Small intestine (tissue), 7 donors: ENCODE data around the gene TRMT11. TPM values are rescaled to one million over a fixed set of nuclear protein-coding genes. Genes with fewer than 3 reads are reported as not detected.
"Not testable (repeated sequence)": the region's sequence is repeated elsewhere in the genome, so short reads cannot be mapped to it uniquely, and the experiment has no call there.

ENCODE experiments used
- DNase-seq, 2 donors: peaks; one replicate each; pipeline versions ENCODE4 v3.0.0 to v3.0.0-alpha.2; 2013
- FAIRE-seq: peaks from 2 replicates; lab custom pipeline; 2012; peaks lifted over from hg19 to GRCh38; lab: Jason Lieb, UNC
- H3K27ac ChIP-seq, 3 donors: one replicate each; pipeline ENCODE4 v1.5.1; 2013; ENCODE audit warnings: low read length in 2 of 3, mild to moderate bottlenecking in 2 of 3, control low read depth in 1 of 3, inconsistent platforms in 1 of 3, low read depth in 1 of 3, moderate library complexity in 1 of 3
- H3K27me3 ChIP-seq, 3 donors: one replicate each; pipeline ENCODE4 v1.6.1; 2013; ENCODE audit warnings: low read length in 3 of 3, inconsistent platforms in 1 of 3; ENCODE audit not compliant: control insufficient read depth in 3 of 3, insufficient read depth in 3 of 3
- H3K36me3 ChIP-seq, 3 donors: one replicate each; pipeline ENCODE4 v1.6.1; 2013; ENCODE audit warnings: low read length in 3 of 3, inconsistent platforms in 1 of 3, low read depth in 1 of 3, mild to moderate bottlenecking in 1 of 3, moderate library complexity in 1 of 3; ENCODE audit not compliant: control insufficient read depth in 3 of 3, insufficient read depth in 2 of 3
- H3K4me1 ChIP-seq, 3 donors: one replicate each; pipeline ENCODE4 v1.6.1; 2013; ENCODE audit warnings: low read length in 2 of 3, inconsistent platforms in 1 of 3, low read depth in 1 of 3, mild to moderate bottlenecking in 1 of 3, moderate library complexity in 1 of 3; ENCODE audit not compliant: control insufficient read depth in 3 of 3, insufficient read depth in 2 of 3
- H3K4me3 ChIP-seq, 3 donors: one replicate each; pipeline ENCODE4 v1.5.1; 2013; ENCODE audit warnings: low read length in 3 of 3, control low read depth in 1 of 3, inconsistent platforms in 1 of 3, low read depth in 1 of 3, mild to moderate bottlenecking in 1 of 3, moderate library complexity in 1 of 3
- H3K9me3 ChIP-seq, 2 donors: one replicate each; pipeline ENCODE4 v1.6.1; 2013; ENCODE audit warnings: low read depth in 1 of 2, low read length in 1 of 2; ENCODE audit not compliant: control insufficient read depth in 2 of 2, insufficient read depth in 1 of 2
- WGBS, 3 donors: extraction: QIAGEN DNeasy Blood & Tissue Kit; methylation state at CpG; one replicate each; pipeline ENCODE4 v1.1.7; 2013; 5-methylcytosine and 5-hydroxymethylcytosine counted together
- polyA plus RNA-seq, 4 donors: library from polyadenylated mRNA; stranded (reverse) in 3 of 4; unstranded in 1 of 4; fragments of 200-250 nt in 3 of 4; fragments of 120-200 nt in 1 of 4; gene quantifications; one replicate each; pipeline versions ENCODE4 v1.2.1 to v1.2.3, GENCODE V29; 2013
- donor health status: healthy with polysubstance abuse.
- donor health status: control.
- donor health status: control.
- donor health status: Bipolar disorder and iron deficiency.
- donor health status: healthy.

Gene TRMT11
- polyA plus RNA-seq, 4 donors: 11.1 to 21.3 (median 14.4) TPM

- Histone ChIP-seq H3K27me3 (no peaks in the 10 kb centered on the region), H3K36me3 (peaks cover 2 to 12% (median 7%) of the 10 kb centered on the region in 3 donors), H3K4me3 (no peak overlapping the region), H3K9me3 (no peaks in the 10 kb centered on the region), H3K27ac (no peak overlapping the region), H3K4me1 (peaks cover 0 to 6% (median 0%) of the 10 kb centered on the region in 3 donors)
- FAIRE-seq: no peak
- peak in 1 of 2 donors; percentile 31 for DNase-seq
- 76 to 84% (median 79%) methylated on average over 5 of the region's 5 CpGs for WGBS, 3 donors
Measured at GRCh38 chr6:126056355-126057004, 70.1 kb downstream of the TRMT11 start.

GRCh38 chr6:126058085-126058484 is 71.7 kb downstream of the TRMT11 start:
- H3K4me1 ChIP-seq, H3K9me3 ChIP-seq, H3K4me3 ChIP-seq, H3K27me3 ChIP-seq, H3K27ac ChIP-seq, DNase-seq, FAIRE-seq: not testable (repeated sequence)
- peaks cover 2 to 12% (median 11%) of the 10 kb centered on the region in 3 donors for H3K36me3 ChIP-seq
- 95 to 97% (median 96%) methylated on average over 2 to 3 of the region's 3 CpGs for WGBS, 3 donors

DNA sequence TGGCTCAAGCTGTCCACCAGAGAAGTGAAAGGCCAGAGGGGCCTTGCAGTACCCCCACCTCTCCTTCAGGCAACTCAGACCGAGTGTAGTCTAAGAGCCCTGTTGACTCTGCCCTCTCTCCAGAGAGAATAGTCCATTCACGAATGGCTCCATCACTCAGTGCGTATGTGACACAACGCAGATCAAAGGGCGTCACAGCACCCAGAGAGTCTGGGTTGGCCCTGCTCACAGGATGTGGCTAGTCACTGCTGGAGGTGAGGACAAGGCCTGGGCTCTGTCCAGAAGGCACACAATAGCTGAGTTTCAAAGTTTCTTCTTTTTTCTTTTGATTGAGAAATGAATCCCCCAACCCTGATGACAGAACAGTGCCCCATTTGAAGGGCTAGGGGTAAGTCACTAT is 74.1 kb downstream of the TRMT11 start:
- WGBS, 3 donors: 94 to 98% (median 95%) methylated on average over 5 of the region's 5 CpGs
- no peak for DNase-seq
- no peak overlapping the region for H3K27ac ChIP-seq
- H3K4me3 ChIP-seq: no peak overlapping the region
- FAIRE-seq: no peak
- peaks cover 2 to 10% (median 10%) of the 10 kb centered on the region in 3 donors for H3K36me3 ChIP-seq
- no peaks in the 10 kb centered on the region for H3K27me3 ChIP-seq
- peaks cover 0 to 6% (median 2%) of the 10 kb centered on the region in 3 donors for H3K4me1 ChIP-seq
- no peaks in the 10 kb centered on the region for H3K9me3 ChIP-seq

GRCh38 chr6:126063512-126064146 is 77.3 kb downstream of the TRMT11 start:
- FAIRE-seq (no peak), DNase-seq (no peak)
- Histone ChIP-seq H3K9me3 (no peaks in the 10 kb centered on the region), H3K4me1 (peaks cover 0 to 2% (median 0%) of the 10 kb centered on the region in 3 donors), H3K36me3 (peaks cover 2 to 15% (median 10%) of the 10 kb centered on the region in 3 donors), H3K27ac (no peak overlapping the region), H3K4me3 (no peak overlapping the region), H3K27me3 (no peaks in the 10 kb centered on the region)
- WGBS, 3 donors: 79 to 88% (median 88%) methylated on average over 6 of the region's 6 CpGs

DNA sequence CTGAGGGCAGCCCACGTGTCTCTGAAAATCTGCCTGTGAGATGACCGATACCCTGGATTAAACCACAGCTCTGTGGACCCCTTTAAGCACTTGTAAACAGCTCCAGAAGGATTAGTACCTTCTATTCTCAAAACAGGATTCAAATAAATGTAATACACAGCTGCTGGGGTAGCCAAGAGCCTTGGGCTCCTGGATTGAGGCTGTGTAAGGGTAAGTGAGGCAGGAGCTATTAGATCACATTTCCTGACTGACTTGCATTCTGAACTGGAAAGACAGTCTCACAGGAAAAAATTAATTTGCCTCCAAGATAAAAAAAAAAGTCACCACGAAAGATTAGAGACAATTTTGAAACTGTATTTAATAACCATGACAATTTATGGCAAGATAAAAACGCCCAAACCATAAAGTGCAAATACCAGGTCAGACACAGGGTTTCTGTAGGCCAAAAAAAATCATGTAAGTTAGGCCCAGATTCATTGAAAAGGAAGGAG is 78.0 kb downstream of the TRMT11 start:
- no peak for DNase-seq
- peaks cover 2 to 15% (median 13%) of the 10 kb centered on the region in 3 donors for H3K36me3 ChIP-seq
- H3K4me3 ChIP-seq: no peak overlapping the region
- H3K4me1 ChIP-seq: peaks cover 0 to 2% (median 0%) of the 10 kb centered on the region in 3 donors
- 49 to 62% (median 54%) methylated on average over 4 of the region's 4 CpGs for WGBS, 3 donors
- no peak for FAIRE-seq
- no peaks in the 10 kb centered on the region for H3K27me3 ChIP-seq
- H3K27ac ChIP-seq: no peak overlapping the region
- H3K9me3 ChIP-seq: no peaks in the 10 kb centered on the region

DNA sequence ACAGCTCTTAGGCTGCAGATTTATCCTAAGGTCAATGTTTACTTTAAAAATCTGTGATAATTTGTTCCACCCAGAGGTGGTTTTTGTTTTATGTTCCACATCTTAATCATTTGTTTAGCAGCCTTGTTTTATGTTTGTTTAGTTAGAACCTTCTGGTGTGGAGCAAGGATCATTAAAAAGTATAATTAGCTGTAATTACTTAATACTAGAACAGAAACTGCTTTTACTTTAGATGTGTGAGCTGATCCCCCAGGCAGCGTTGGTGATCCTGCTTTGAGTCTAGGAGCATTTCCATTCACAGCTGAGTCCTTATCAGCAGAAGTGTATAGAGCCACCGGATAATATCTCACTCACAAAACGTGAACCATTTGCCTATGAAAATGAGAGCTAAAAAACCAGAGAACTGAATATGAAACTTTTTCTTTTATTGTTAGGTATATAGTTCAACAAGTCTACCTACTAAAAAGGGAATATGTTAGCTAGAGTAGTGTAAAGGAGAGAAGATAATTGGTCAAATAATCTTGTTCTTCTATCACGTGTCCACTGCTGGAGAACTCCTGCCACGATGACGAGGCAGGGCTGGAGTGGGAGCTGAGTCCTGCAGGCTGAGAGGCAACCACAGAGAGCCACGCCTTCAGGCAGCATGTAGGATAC is 78.5 kb downstream of the TRMT11 start:
- H3K4me1 ChIP-seq: peaks cover 0 to 2% (median 0%) of the 10 kb centered on the region in 3 donors
- 59 to 69% (median 62%) methylated on average over 7 of the region's 7 CpGs for WGBS, 3 donors
- H3K4me3 ChIP-seq: no peak overlapping the region
- peaks cover 2 to 15% (median 10%) of the 10 kb centered on the region in 3 donors for H3K36me3 ChIP-seq
- H3K27ac ChIP-seq: no peak overlapping the region
- H3K9me3 ChIP-seq: no peaks in the 10 kb centered on the region
- no peaks in the 10 kb centered on the region for H3K27me3 ChIP-seq
- FAIRE-seq (no peak), DNase-seq (peak in 1 of 2 donors; percentile 8)

DNA sequence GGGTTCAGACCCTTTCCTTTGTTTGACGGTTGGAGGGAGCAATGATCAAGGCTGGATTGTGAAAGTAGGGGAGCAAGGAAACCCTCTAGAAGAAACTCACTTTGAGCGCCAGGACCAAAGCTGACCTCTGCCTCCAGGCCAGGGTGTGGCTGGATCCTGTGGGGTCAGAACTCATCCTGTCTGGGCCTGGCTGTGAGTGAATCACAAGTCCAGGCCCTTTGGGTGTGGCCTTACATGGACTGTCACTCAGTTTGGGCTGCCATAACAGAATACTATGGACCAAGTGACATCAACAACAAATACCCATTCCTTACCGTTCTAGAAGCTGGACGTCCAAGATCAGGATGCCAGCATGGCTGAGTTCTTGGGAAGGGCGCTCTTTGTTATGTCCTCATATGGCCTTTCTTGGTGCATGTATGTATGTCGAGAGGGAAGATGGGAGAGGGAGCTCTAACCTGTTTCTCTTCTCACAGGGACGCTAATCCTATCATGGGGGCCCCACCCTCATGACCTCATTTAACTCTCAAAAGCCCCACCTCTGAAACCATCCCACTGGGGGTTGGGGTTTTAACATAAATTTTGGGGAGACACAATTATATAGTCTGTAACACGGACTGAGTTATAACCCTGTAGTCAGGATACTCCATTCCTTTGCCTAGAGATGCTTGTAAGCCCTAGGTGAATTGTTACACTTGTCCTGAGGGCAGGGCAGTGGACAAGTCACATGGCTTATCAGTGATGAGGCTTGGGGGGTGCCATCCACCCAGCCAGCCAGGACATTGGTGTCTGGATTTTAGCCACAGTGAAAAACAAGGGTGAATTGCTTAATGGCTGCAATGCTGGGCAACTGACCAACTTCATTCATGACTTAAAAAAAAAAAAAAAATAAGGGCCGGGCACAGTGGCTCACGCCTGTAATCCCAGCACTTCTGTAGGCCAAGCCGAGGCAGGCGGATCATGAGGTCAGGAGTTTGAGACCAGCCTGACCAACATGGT is 80.0 kb downstream of the TRMT11 start:
- FAIRE-seq: no peak
- no peak overlapping the region for H3K4me3 ChIP-seq
- 92 to 99% (median 96%) methylated on average over 12 of the region's 12 CpGs for WGBS, 3 donors

More for the DNA sequence above, 80.0 kb downstream of the TRMT11 start:
- H3K4me1 ChIP-seq: peaks cover 0 to 2% (median 0%) of the 10 kb centered on the region in 3 donors
- no peak for DNase-seq
- H3K9me3 ChIP-seq: no peaks in the 10 kb centered on the region
- peaks cover 0 to 10% (median 3%) of the 10 kb centered on the region in 3 donors for H3K36me3 ChIP-seq
- H3K27ac ChIP-seq: no peak overlapping the region
- H3K27me3 ChIP-seq: no peaks in the 10 kb centered on the region
